T-cell (primary cell): ENCODE measurements around the gene MRPL49. TPM values are rescaled to one million over a fixed set of nuclear protein-coding genes. Genes with fewer than 3 reads are reported as not detected.
"Not testable (repeated sequence)": the region's sequence is repeated elsewhere in the genome, so short reads cannot be mapped to it uniquely, and the experiment has no call there.

Source experiments
- ATAC-seq, 4 experiments: fragments of 200-7000 bp in 3 of 4; fragments of 150-1000 bp in 1 of 4; cut with Tn5 transposase; replicated peaks in 1 of 4; 1 replicate in 3 of 4; 2 replicates in 1 of 4; pipeline ENCODE4 v1.10.0; 2021; ENCODE audit warnings: moderate library complexity in 3 of 4, mild to moderate bottlenecking in 2 of 4, moderate number of reproducible peaks in 1 of 4
- CTCF ChIA-PET, 2 donors: fragments of 300-600 bp; sonication (Branson Sonifier 250); formaldehyde crosslinking; loops; one replicate each; lab custom pipeline; 2022; ENCODE audit warnings: antibody characterized with exemption in 2 of 2; lab: Charles Lee
- POLR2A ChIA-PET, 2 donors: fragments of 300-600 bp; sonication (Branson Sonifier 250); formaldehyde crosslinking; loops; one replicate each; lab custom pipeline; 2022; ENCODE audit warnings: antibody characterized with exemption in 2 of 2; lab: Charles Lee
- DNase-seq, 35 experiments: peaks; one replicate each; pipeline versions ENCODE4 v3.0.0 to v3.0.0-alpha.2; 2013 to 2023
- H3K27ac ChIP-seq: one replicate; pipeline ENCODE4 v1.5.1; 2013; ENCODE audit warnings: low read length
- H3K27me3 ChIP-seq, 2 experiments: replicated peaks in 1 of 2; 1 replicate in 1 of 2; 2 replicates in 1 of 2; pipeline versions ENCODE4 v1.6.1 to v1.7.0; 2013; ENCODE audit warnings: low read length in 1 of 2, mixed read lengths in 1 of 2; ENCODE audit not compliant: control insufficient read depth in 2 of 2, insufficient read depth in 2 of 2; ENCODE audit errors: extremely low read depth in 1 of 2
- H3K36me3 ChIP-seq, 2 donors: 1 replicate in 1 of 2; 2 replicates in 1 of 2; pipeline versions ENCODE4 v1.6.1 to v1.7.0; 2013; ENCODE audit warnings: low read length in 1 of 2; ENCODE audit not compliant: control insufficient read depth in 2 of 2, insufficient read depth in 1 of 2; ENCODE audit errors: extremely low read depth in 1 of 2
- H3K4me1 ChIP-seq, 2 experiments: 1 replicate in 1 of 2; 2 replicates in 1 of 2; pipeline versions ENCODE4 v1.6.1 to v1.7.0; 2013; ENCODE audit warnings: low read length in 2 of 2, mixed read lengths in 1 of 2; ENCODE audit not compliant: insufficient read depth in 2 of 2, control insufficient read depth in 1 of 2; ENCODE audit errors: extremely low read depth in 1 of 2
- H3K4me3 ChIP-seq, 2 donors: 1 replicate in 1 of 2; 2 replicates in 1 of 2; pipeline versions ENCODE4 v1.5.1 to v1.7.0; 2013; ENCODE audit warnings: mild to moderate bottlenecking in 2 of 2, low read length in 1 of 2, moderate library complexity in 1 of 2; ENCODE audit not compliant: control insufficient read depth in 1 of 2; ENCODE audit errors: extremely low read depth in 1 of 2
- H3K9me3 ChIP-seq: 2 replicates; pipeline ENCODE4 v1.7.0; 2013
- H3K27ac Mint-ChIP-seq, 2 donors: one replicate each; pipeline ENCODE4 v1.8.0; 2020 to 2021; ENCODE audit warnings: mild to moderate bottlenecking in 2 of 2, mixed read lengths in 2 of 2
- H3K27me3 Mint-ChIP-seq, 2 donors: one replicate each; pipeline ENCODE4 v1.8.0; 2021 to 2022; ENCODE audit warnings: mixed read lengths in 2 of 2
- H3K36me3 Mint-ChIP-seq: one replicate; pipeline ENCODE4 v1.8.0; 2021; ENCODE audit warnings: mixed read lengths
- H3K4me1 Mint-ChIP-seq, 3 donors: one replicate each; pipeline ENCODE4 v1.8.0; 2020 to 2022; ENCODE audit warnings: mixed read lengths in 3 of 3, mild to moderate bottlenecking in 1 of 3
- H3K4me3 Mint-ChIP-seq, 3 donors: one replicate each; pipeline ENCODE4 v1.8.0; 2020 to 2022; ENCODE audit warnings: mild to moderate bottlenecking in 3 of 3, mixed read lengths in 3 of 3, moderate library complexity in 3 of 3
- H3K9me3 Mint-ChIP-seq, 3 donors: one replicate each; pipeline ENCODE4 v1.8.0; 2020 to 2022; ENCODE audit warnings: mixed read lengths in 3 of 3
- WGBS: methylation state at CpG from one replicate; pipeline ENCODE4 v1.1.5; 2013; ENCODE audit warnings: missing lambda C conversion rate; ENCODE audit not compliant: insufficient coverage; 5-methylcytosine and 5-hydroxymethylcytosine counted together
- total RNA-seq, 35 experiments: library from RNA in 6 of 35; stranded (reverse) in 6 of 35; fragments of 120-200 nt in 1 of 35; gene quantifications; one replicate each; pipeline versions ENCODE4 v1.2.1 to v1.2.4 and lab custom pipeline; 2013 to 2026

The MRPL49 gene
- total RNA-seq, 5 donors from 2014 or later (not counting 1 experiment from before 2014, with no cell fraction given): 48.3 to 58.8 (median 55.1) TPM

GRCh38 chr11:65115361-65116082 lies 6.6 kb upstream of the MRPL49 start:
- CTCF ChIA-PET: no interaction called here
- peaks cover 21% of the 10 kb centered on the region for H3K36me3 Mint-ChIP-seq
- H3K9me3 Mint-ChIP-seq: no peaks in the 10 kb centered on the region
- H3K27ac ChIP-seq: no peak overlapping the region
- 96% methylated on average over 15 of the region's 21 CpGs for WGBS
- no peak overlapping the region for H3K4me3 ChIP-seq
- ATAC-seq (no peak), DNase-seq (no peak)
- no peaks in the 10 kb centered on the region for H3K27me3 ChIP-seq
- peak overlapping the region; percentile 49 to 92 for H3K27ac Mint-ChIP-seq
- H3K9me3 ChIP-seq: no peaks in the 10 kb centered on the region
- peaks cover 14 to 64% of the 10 kb centered on the region in 2 experiments for H3K4me1 ChIP-seq
- no peaks in the 10 kb centered on the region for H3K27me3 Mint-ChIP-seq
- POLR2A ChIA-PET: no interaction called here
- peaks cover 0 to 38% of the 10 kb centered on the region in 2 donors for H3K36me3 ChIP-seq
- H3K4me1 Mint-ChIP-seq: peaks cover 41 to 71% (median 62%) of the 10 kb centered on the region in 3 donors
- peak overlapping the region; percentile 39 to 87 (median 86) for H3K4me3 Mint-ChIP-seq

- peaks cover 38 to 69% (median 61%) of the 10 kb centered on the region in 3 donors for H3K4me1 Mint-ChIP-seq
- ChIA-PET CTCF (no interaction called here), POLR2A (interaction anchor here in 1 of 2 donors (1.7 kb wide), 1 partner anchor 19 kb away, joined by 4 read pairs; no protein-coding TSS in a partner anchor)
- H3K36me3 Mint-ChIP-seq: peaks cover 29% of the 10 kb centered on the region
- Histone ChIP-seq H3K27ac (peak overlapping the region; percentile 83), H3K4me1 (peaks cover 19 to 64% of the 10 kb centered on the region in 2 experiments), H3K9me3 (no peaks in the 10 kb centered on the region), H3K36me3 (peaks cover 0 to 45% of the 10 kb centered on the region in 2 donors), H3K27me3 (no peaks in the 10 kb centered on the region), H3K4me3 (peak overlapping the region; percentile 73 to 80)
- H3K4me3 Mint-ChIP-seq: peak overlapping the region; percentile 86 to 87 (median 86)
- WGBS: 17% methylated on average over 68 of the region's 68 CpGs
- ATAC-seq: peak; percentile 10 to 21 (median 14)
- H3K27me3 Mint-ChIP-seq: no peaks in the 10 kb centered on the region
- peak in 33 of 35 experiments; percentile 37 to 75 (median 63) for DNase-seq
- H3K9me3 Mint-ChIP-seq: no peaks in the 10 kb centered on the region
- peak overlapping the region; percentile 90 to 92 for H3K27ac Mint-ChIP-seq
Observed at GRCh38 chr11:65116370-65117205, 5.5 kb upstream of the MRPL49 start.

DNA sequence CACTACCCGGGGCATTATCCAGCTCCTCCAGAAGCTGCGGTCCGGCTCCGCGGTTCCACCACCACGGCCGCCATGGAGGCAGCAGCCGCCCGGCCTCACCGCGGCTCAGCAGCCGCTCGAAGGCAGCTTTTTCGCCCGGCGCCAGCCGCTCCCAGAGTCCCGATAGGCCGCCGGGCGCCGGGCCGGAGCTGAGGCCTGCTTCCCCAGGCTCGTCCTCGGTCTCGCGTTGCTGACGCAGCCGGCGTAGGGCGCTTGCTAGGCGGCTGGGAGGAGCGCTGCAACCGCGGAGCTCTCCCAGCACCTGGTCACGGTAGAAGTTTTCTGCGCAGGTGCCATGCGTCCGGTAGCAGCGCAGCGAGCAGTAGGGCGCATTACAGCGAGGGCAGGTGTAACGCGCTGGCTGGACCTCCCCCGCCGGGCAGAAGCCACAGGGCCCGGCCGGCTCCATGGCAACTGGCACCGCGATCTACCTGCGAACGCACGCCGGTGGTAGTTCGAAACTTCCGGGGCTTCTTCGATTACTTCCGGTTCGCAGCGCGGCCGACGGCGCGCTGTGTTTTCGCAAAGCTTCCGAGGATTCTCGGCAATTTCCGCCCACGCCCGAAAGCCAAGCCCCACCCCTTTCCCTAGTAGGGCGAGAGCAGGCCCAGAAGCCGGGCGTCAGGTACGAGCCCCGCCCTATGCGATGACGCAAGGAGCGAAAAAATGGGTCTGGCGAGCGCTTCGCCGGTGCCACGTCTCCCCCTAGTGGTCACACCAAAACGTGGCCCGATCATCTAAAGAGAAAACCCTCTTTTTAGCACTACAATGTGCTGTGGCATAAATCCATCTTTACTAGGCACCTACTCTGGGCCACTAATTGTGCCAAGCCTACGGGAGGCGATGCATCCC lies 4.7 kb upstream of the MRPL49 start, which contains the start of gene ZNHIT2:
ZNHIT2 (minus strand) TSS at position 496 of the 891 bp plus-strand sequence; CDS start at position 448, 48 bp downstream.
- H3K27me3 ChIP-seq: no peaks in the 10 kb centered on the region
- peak within 1 kb of the TSS; percentile 73 to 80 for H3K4me3 ChIP-seq
- Mint-ChIP-seq H3K27me3 (no peaks in the 10 kb centered on the region), H3K27ac (peak within 1 kb of the TSS; percentile 93), H3K4me1 (peaks cover 39 to 73% (median 64%) of the 10 kb centered on the region in 3 donors), H3K9me3 (no peaks in the 10 kb centered on the region), H3K36me3 (peaks cover 37% of the 10 kb centered on the region), H3K4me3 (peak within 1 kb of the TSS; percentile 86 to 88 (median 87))
- H3K9me3 ChIP-seq: no peaks in the 10 kb centered on the region
- H3K4me1 ChIP-seq: peaks cover 19 to 59% of the 10 kb centered on the region in 2 experiments
- peaks cover 0 to 45% of the 10 kb centered on the region in 2 donors for H3K36me3 ChIP-seq
- ATAC-seq: peak; percentile 71 to 76 (median 74)
- WGBS: under 1% methylated on average over 84 of the region's 89 CpGs
- POLR2A ChIA-PET: interaction anchor here (1.0 to 1.7 kb wide), 2 partner anchors 17 to 18 kb away, joined by 4 to 5 read pairs; partner anchors contain the start of gene SYVN1 (in 1 of the 2)
- CTCF ChIA-PET: interaction anchor here in 1 of 2 donors (0.6 to 0.8 kb wide), 4 partner anchors 19 to 193 kb away, joined by 3 to 5 read pairs (median 3); partner anchors contain the start of genes CAPN1 and PPP2R5B
- DNase-seq: peak; percentile 99 to 100 (median 100)
- peak within 1 kb of the TSS; percentile 83 for H3K27ac ChIP-seq

GRCh38 chr11:65118097-65118837 lies 3.9 kb upstream of the MRPL49 start:
- Mint-ChIP-seq H3K4me3 (peak overlapping the region; percentile 86 to 88 (median 87)), H3K4me1 (peaks cover 45 to 75% (median 64%) of the 10 kb centered on the region in 3 donors), H3K36me3 (peaks cover 38% of the 10 kb centered on the region), H3K27me3 (no peaks in the 10 kb centered on the region), H3K9me3 (no peaks in the 10 kb centered on the region), H3K27ac (peak overlapping the region; percentile 93)
- no peaks in the 10 kb centered on the region for H3K27me3 ChIP-seq
- no peak for ATAC-seq
- no peak for DNase-seq
- CTCF ChIA-PET: interaction anchor here in 1 of 2 donors (0.5 to 0.6 kb wide), 2 partner anchors 57 to 214 kb away, joined by 3 read pairs; no protein-coding TSS in a partner anchor
- H3K27ac ChIP-seq: peak overlapping the region; percentile 58
- H3K4me1 ChIP-seq: peaks cover 16 to 59% of the 10 kb centered on the region in 2 experiments
- H3K4me3 ChIP-seq: no peak overlapping the region
- peaks cover 0 to 45% of the 10 kb centered on the region in 2 donors for H3K36me3 ChIP-seq
- no peaks in the 10 kb centered on the region for H3K9me3 ChIP-seq
- 94% methylated on average over 13 of the region's 18 CpGs for WGBS
- POLR2A ChIA-PET: interaction anchor here (0.6 to 1.7 kb wide), 3 partner anchors 9 to 17 kb away, joined by 4 to 5 read pairs (median 4); partner anchors contain the start of gene SYVN1 (in 1 of the 2)

- H3K27ac ChIP-seq: peak overlapping the region; percentile 58
- Mint-ChIP-seq H3K4me3 (peak overlapping the region in 1 of 3 donors; percentile 28), H3K4me1 (peaks cover 42 to 72% (median 61%) of the 10 kb centered on the region in 3 donors), H3K36me3 (peaks cover 39% of the 10 kb centered on the region), H3K27ac (peak overlapping the region; percentile 55 to 93)
- H3K9me3 Mint-ChIP-seq, H3K9me3 ChIP-seq, H3K4me3 ChIP-seq, H3K27me3 Mint-ChIP-seq, H3K27me3 ChIP-seq, DNase-seq, POLR2A ChIA-PET, ATAC-seq: not testable (repeated sequence)
- CTCF ChIA-PET: interaction anchor here in 1 of 2 donors (0.5 kb wide), 1 partner anchor 213 kb away, joined by 3 read pairs; no protein-coding TSS in a partner anchor
- peaks cover 0 to 45% of the 10 kb centered on the region in 2 donors for H3K36me3 ChIP-seq
- WGBS: 95% methylated on average over 14 of the region's 18 CpGs
- peaks cover 13 to 58% of the 10 kb centered on the region in 2 experiments for H3K4me1 ChIP-seq
Observed at GRCh38 chr11:65118891-65119669, 3.0 kb upstream of the MRPL49 start.
